Measurements from ENCODE around the gene TFDP3.

Gene TFDP3

GRCh38 chrX:133246921-133247320, 28.8 kb upstream of the TFDP3 start:
- TF ChIP-seq POLR2AphosphoS5 (IDR thresholded peaks at IDR 0.05; ENCODE audit: low read depth, low read length) (no peak), FOXP2 (optimal IDR thresholded peaks at IDR 0.05; ENCODE audit: borderline replicate concordance, extremely low read depth, extremely low read length, insufficient read depth) (no peak), TAF1 (IDR thresholded peaks at IDR 0.05; ENCODE audit: borderline replicate concordance, insufficient read depth, low read length) (no peak)

GRCh38 chrX:133235830-133236229, 17.7 kb upstream of the TFDP3 start:
- no peak for TF ChIP-seq TAF1 (IDR thresholded peaks at IDR 0.05; ENCODE audit: borderline replicate concordance, insufficient read depth, low read length)
- no peak for TF ChIP-seq REST (IDR thresholded peaks at IDR 0.05; ENCODE audit: insufficient read depth in 1 of 2, low read depth in 2 of 2, low read length in 2 of 2)
- TF ChIP-seq SIN3A (IDR thresholded peaks at IDR 0.05; ENCODE audit: borderline replicate concordance, insufficient read depth, low read length), result no peak
- TF ChIP-seq POLR2AphosphoS5 (IDR thresholded peaks at IDR 0.05; ENCODE audit: low read depth, low read length), result no peak
- no peak for TF ChIP-seq FOXP2 (optimal IDR thresholded peaks at IDR 0.05; ENCODE audit: borderline replicate concordance, extremely low read depth, extremely low read length, insufficient read depth)

GRCh38 chrX:133232331-133232730, 14.2 kb upstream of the TFDP3 start:
- TF ChIP-seq TAF1 (IDR thresholded peaks at IDR 0.05; ENCODE audit: borderline replicate concordance, insufficient read depth, low read length) (no peak), SIN3A (IDR thresholded peaks at IDR 0.05; ENCODE audit: borderline replicate concordance, insufficient read depth, low read length) (no peak), POLR2AphosphoS5 (IDR thresholded peaks at IDR 0.05; ENCODE audit: low read depth, low read length) (no peak), REST (IDR thresholded peaks at IDR 0.05; ENCODE audit: insufficient read depth in 1 of 2, low read depth in 2 of 2, low read length in 2 of 2) (no peak), FOXP2 (optimal IDR thresholded peaks at IDR 0.05; ENCODE audit: borderline replicate concordance, extremely low read depth, extremely low read length, insufficient read depth) (no peak)

- TF ChIP-seq SIN3A (IDR thresholded peaks at IDR 0.05; ENCODE audit: borderline replicate concordance, insufficient read depth, low read length) (no peak), POLR2AphosphoS5 (IDR thresholded peaks at IDR 0.05; ENCODE audit: low read depth, low read length) (no peak), TAF1 (IDR thresholded peaks at IDR 0.05; ENCODE audit: borderline replicate concordance, insufficient read depth, low read length) (no peak), FOXP2 (optimal IDR thresholded peaks at IDR 0.05; ENCODE audit: borderline replicate concordance, extremely low read depth, extremely low read length, insufficient read depth) (no peak), REST (IDR thresholded peaks at IDR 0.05; ENCODE audit: insufficient read depth in 1 of 2, low read depth in 2 of 2, low read length in 2 of 2) (no peak)
These were observed 11.2 kb upstream of the TFDP3 start for GRCh38 chrX:133229361-133229760.

DNA sequence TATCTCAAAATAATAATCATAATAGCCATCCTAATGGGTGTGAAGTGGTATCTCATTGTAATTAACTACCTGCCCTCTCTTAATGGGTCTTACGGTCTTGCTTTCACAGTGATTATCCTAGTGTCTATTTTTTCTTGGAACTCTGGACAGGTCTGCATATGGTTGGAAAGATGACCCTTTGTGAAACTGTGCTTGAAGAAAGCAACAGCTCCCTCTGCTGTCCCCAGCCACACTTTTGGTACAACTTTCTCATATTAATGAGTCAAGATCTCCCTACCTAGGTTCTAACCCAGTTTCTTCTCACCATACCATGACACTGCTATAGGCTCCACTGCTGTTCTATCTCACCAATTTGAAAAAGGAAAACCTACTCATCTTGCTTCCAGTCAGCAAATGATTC, 2.4 kb downstream of the TFDP3 start:
- TF ChIP-seq REST (IDR thresholded peaks at IDR 0.05; ENCODE audit: insufficient read depth in 1 of 2, low read depth in 2 of 2, low read length in 2 of 2) (no peak), SIN3A (IDR thresholded peaks at IDR 0.05; ENCODE audit: borderline replicate concordance, insufficient read depth, low read length) (no peak), FOXP2 (optimal IDR thresholded peaks at IDR 0.05; ENCODE audit: borderline replicate concordance, extremely low read depth, extremely low read length, insufficient read depth) (no peak), POLR2AphosphoS5 (IDR thresholded peaks at IDR 0.05; ENCODE audit: low read depth, low read length) (no peak), TAF1 (IDR thresholded peaks at IDR 0.05; ENCODE audit: borderline replicate concordance, insufficient read depth, low read length) (no peak)
